ENCODE results near the gene BARX2.

Gene BARX2

DNA sequence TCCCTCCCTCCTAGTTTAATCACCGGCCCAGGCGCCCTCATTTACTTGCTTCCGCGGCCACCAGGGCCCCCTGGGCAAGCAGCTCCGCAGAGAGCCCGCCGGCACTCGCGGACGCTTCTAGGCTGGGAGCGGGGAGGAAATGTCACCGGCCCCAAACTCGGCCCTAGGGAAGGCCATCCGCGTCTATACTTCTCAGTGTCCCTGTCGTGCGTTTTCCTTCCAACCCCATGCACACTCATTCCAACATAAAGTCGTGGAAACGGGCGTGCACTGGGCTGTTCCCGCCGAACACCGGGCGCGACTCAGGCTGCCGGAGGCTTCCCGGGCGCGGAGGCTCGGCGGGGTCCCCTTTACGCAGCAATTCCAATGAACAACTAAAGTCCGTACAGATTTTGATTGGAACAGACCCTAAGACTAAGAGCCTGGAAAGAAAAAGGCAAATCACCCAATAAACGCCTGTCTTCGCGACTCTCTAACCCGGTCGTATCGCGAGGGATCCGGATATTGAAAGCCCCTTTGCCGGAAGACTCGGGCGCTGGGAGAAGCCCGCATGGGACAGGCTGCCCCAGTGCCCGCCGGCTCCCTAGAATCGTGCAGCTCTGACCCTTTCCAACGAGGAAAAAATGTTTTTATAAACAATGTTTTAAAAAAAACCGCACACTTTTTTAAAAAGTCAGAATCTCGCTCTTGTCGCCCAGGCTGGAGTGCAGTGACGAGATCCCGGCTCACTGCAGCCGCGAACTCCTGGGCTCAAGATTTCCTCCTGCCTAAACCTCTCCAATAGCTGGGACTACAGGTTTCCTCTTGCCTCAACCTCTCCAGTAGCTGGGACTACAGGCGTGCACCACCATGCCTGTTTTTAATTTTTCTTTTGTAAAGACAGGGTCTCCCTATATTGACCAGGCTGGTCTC, 1.3 kb upstream of the BARX2 start:
- DNase-seq: no peak

DNA sequence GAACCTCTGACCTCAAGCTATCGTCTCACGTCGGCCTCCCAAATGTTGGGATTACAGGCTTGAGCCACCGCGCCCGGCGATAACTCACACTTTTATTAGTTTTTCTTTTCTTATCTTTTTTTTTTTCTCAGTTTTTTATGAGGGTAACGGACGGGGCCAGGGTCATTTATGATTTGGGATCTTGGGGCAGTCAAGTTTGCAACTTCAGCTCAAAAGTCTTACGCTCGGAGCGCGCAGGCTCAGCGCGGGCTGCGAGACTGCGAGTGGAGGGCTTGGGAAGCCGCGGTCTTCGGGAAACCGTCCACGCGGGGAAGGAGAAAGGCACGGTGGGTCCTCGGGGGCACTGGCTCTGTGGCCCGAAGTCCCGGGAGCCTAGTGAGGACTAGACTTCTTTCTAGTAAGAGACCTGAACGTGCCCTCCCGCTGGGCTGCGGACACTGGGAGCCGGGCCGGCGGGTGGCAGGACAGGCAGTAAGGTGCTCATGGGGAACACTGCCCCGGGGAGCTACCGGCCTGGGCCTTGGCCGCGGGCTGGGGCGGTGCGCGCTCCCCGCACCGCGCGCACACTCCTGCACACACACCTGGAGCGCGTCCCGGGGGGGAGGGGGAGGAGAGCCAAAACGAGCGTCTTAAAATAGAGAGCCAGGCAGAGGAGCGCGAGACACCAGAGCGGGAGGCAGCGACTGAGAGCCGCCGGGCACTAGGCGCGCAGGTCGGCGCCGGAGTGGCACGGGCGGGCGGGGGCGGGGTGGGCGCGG, 476 bp upstream of the BARX2 start:
- no peak for DNase-seq

DNA sequence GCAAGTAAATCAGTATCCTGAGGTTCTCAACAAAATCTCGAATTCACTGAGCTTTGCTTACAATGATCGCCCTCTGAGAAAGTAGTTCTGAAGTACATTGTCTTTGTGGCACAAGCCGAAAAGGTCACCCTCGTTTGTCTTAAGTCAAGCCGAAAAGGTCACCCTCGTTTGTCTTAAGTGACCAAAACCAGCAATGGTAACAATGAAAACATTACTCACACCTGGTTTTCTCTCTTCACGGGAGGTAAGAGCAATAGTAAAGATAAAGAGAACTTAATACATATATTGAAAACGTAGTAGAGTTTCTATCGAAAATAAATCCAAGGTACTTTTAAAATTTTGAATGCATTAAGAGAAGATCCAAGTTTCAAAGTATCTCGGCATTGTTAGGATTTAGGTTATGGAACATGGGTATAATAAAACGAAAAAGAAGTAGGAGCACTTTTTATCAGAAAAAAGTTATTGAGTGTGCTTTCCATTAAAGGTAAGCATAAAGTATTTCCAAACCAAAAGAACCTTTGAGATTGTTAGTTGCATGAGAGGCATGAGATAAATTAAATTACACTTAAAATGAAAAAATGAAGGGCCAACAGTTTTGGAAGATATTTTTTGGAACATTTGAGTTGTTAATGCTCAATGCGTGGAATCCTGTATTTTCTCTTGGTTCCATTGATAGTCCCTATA, 1.2 kb downstream of the BARX2 start:
- DNase-seq: no peak

DNA sequence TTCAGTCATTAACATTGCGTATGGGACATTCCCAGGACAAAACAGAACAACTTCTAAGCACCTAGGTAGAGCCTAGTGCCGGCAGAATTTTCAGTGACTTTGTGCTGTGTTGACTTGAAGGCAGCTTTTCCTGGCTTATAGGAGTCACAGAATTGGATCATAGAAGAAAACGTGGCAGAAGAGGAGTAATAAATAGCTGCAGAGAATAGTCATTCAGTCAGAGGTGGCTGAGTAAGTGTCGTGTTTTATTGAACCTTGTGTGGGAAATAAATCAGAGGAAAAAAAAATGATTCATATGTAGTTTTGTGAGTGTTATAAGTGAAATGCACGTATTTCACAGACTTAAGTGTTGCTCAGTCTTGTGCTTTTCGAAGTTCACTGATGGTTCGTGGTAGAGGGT, 2.1 kb downstream of the BARX2 start:
- DNase-seq: no peak

DNA sequence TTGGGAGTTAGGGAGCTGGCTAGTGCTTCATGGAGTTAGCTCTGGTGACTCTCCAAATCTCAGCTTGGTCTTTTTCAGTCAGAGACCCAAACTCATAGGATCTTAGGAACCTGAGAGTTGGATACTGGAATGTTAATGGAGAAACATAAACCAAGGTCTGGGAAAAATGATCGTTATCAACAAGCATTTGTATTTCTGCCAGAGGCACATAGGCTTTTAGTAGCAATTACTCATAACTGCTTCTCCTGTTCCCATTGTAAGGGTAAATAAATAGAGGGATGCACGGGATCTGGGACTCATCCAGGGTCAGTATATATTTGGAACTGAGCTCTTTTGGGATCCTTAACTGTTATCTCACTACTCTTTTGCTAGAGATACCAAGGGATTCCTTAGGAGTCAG, 4.8 kb downstream of the BARX2 start:
- no peak for DNase-seq

DNA sequence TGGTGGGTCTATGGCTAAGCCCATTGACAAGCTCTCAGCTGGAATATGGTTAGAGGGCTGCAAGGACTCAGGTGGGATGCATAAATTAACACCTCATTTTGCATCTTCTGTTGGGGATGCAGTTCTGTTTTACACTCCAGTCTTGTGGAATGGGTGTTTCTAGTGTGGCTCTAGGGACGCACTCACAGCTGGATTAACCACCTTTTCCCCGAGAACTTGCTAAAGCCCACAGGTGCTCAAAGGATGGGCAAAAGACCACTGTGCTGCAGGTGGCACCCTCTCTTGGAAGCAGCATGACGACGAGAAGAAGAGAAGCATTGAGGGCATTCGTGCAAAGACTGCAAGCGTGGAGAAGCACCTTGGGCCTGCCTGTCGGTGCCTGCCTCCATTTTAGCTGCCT, 6.9 kb downstream of the BARX2 start:
- DNase-seq: no peak

DNA sequence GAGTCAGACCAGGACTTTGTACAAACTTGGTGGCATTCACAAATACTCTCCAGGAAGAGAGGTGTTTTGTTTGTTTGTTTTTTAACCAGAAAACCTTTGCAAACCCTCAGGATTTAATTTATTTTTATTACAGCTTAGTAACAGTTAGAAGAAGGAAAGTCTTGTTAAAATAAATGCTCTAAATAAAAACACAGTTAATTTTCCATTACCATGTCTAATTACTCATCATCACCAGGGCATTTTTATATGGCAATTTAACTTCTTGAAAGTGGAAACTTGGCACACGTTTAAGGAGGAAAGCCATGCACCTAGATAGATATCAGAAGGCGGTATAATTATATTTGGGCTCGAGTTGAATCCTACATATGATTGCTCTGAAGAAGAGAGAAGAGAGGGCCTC, 7.4 kb downstream of the BARX2 start:
- DNase-seq: no peak

DNA sequence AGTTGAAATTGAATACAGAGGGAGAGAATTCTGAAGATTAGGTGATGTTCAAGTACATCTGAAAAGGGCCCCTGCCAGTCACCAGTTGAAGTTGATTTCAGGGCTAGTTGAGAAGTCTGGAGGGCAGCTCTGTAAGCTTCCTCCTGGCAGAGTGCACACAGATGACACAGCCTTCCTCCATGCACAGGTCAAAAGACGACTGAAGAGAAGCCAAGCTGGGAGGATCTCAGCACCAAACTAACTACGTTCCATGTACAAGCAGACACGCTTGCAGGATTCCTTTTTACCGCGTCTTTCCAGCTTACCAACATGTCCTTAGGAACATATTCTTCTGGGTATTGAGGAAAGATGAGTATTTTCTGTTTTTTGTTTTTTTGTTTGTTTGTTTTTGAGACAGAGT, 7.9 kb downstream of the BARX2 start:
- no peak for DNase-seq

DNA sequence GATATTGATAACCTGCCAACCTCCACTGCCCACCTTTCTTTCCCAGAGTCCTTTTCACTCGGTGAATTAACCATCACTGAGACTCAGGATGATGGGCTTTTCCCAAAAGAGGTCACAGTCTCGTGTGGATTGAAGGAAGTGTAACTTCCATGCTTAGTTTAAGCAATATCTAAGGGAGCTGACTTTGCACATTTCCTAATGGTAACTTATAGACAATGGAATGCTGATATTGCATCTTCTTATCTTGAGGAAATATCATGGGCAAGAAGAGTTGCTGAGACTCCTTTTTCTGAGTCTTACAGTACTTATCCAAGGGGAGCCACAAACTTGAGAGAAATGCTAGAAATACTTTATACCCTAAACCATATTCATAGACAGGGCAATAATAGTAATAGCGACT, 8.8 kb downstream of the BARX2 start:
- no peak for DNase-seq

DNA sequence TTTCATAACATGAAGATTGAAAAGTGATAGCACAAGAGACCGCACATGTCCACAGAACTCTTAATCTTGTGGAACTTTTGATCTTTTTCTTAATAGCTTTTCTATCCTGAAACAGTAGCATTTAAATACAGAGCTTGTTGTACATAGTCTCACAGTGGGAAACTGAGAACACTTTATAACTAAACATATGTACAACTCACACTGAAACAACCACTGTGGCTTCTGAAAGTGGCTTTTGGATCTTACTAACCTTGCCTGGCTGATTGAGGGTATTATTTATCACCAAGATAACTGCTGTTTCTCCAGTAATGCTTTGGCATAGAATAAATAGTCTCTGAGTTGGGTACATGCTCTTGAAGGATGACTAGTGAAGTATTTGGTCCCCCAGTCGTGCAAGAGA, 10.2 kb downstream of the BARX2 start:
- DNase-seq: no peak

DNA sequence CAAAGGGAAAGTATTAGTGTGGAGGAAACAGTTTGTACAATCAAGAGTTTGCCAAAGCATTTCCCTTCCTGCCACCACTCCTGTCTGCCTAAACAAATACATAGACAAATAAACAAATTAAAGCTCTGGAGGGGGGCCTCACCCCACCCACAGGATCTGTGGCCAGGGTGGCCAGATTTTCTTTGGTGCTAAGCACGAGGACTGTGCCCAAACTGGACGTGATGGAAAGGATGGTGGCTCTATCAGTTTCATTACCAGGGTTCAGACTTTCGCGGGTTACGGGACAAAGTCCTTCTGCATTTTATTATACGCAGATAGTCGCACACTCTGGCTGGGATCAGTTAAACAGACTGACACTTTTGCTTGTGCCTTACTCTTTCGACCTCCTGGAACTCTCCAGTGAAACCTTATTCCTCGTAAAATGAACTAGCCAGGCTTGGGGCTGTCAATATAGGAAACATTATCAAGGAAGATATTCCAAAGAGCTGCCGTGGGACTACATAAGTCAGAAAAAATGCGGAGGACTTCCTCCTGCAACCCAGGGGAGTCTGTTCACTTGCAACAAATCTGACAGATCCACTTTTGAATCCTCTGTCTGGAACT, 11.2 kb downstream of the BARX2 start:
- no peak for DNase-seq

DNA sequence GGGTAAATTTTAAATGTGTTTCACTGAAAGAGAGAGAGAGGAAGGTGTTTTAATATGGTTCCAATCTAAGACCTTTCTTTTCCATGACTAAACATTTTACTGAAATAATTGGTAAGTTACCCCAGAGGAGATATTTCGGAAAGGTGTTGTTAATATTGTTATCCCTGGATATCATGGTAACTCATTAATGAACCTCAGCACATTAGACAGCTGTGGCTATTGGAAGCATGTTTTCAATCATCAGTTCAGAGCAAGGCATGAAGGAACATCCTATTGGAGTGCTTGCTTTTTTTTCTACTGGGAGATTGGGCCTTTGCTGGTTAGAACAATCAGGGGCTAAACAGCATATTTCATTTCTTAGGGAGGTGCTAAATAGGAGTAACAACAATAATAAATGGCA, 11.8 kb downstream of the BARX2 start:
- no peak for DNase-seq

DNA sequence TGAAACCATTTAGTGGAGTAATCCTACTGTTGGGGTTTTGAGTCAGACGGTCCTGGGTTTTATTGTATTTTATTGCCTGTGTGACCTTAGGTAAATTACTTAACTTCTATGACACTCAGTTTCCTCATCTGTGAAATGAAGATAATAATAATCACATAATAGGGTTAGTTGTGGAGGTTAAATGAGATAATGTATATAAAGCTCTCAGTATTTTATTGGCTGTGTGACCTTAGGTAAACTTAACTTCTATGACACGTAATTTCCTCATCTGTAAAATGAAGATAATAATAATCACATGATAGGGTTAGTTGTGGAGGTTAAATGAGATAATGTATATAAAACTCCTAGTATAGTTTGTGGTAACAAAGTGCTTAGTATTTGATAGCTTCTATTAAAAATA, 13.2 kb downstream of the BARX2 start:
- no peak for DNase-seq

DNA sequence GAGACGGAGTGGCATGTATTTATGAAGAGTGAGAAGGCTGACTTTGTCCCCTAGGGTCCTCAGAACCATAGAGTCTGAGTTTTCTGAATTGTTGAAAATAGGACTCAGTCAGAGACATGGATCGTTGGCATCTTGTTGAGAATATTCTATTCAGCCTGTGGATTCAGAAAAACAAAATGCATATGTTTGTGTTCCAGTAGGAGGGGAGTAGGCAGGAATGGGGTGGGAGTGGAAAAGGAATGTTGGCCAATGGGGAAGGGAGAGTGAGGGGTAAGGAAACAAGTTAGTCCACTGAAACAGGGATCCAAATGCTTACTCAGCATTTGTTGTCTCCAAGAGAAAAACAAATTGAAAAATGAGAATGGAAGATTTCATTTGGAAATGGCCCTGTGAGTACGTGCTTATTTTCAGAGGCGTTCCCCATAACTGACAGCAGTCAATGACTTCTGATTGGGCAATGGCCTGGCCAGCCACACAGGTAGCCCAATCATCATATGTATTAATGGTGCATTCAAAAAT, 14.7 kb downstream of the BARX2 start:
- DNase-seq: no peak

DNA sequence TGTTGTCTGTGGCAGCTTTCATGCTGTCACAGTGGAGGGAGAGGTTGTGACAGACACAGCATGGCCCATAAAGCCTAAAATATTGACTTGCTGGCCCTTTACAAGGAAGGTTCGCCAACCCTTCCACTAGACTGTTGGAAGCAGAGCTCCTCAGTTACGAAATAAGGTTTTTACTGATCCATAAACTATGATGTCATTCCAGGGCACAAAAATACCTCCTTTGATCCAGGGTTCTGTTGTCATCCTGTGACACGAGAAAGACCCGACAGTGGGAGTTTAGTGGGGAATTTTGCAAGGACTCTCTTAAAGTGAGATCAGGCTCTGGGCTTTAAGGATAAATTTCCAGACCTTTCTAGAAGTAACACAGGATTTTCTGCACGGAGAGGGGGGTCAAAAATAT, 15.7 kb downstream of the BARX2 start:
- no peak for DNase-seq

DNA sequence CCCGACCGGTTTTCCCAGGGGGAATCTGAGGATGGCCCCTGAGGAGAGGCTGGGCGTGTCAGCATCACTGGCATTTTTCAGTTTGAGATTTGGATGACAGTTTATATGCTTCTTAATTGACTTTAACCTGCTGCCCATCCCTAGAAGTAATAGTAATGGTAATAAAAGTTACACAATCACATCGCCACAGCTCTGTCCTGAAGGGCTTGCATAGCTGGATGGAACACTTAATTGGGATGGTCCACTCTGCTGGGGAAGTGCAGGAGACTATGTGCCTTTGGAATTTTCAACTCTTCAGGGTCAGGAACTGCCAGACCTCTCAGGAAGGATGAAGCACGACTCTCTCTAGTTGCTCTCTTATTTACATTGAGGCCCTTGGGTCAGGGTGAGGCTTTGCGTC, 16.2 kb downstream of the BARX2 start:
- DNase-seq: no peak

DNA sequence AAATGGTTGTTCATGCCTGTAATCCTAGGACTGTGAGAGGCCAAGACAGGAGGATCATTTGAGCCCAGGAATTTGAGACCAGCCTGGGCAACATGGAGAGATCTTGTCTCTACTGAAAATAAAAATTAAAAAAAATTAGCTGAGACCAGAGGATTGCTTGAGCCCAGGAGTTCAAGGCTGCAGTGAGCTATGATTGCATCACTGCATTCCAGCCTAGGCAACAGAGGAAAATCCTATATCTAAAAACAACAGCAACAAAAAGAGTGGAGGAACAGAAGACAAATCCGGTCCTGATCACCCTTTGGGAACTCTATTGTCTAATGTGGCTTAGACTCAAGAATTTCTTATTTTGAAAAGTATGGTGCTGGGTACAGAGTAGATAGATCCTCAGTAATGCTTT, 17.3 kb downstream of the BARX2 start:
- DNase-seq: no peak

DNA sequence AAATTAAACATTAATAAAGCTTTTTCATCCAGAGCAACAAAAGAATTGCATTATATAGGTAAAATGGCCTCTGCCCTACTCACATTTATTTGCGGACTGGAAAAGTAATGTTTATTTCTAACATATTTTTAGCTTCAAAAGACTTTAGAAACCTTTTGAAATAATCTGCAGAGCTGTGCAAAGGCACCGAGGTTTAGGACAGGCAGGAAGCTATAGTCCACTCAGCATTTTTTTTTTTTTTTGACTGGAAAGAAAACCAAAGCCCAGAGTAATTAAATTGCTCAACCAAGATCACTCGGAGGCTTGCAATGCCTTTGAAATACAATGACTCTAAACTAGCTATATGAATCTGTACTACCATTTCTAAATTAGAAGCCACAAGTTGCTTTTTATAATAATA, 19.1 kb downstream of the BARX2 start:
- DNase-seq: no peak

DNA sequence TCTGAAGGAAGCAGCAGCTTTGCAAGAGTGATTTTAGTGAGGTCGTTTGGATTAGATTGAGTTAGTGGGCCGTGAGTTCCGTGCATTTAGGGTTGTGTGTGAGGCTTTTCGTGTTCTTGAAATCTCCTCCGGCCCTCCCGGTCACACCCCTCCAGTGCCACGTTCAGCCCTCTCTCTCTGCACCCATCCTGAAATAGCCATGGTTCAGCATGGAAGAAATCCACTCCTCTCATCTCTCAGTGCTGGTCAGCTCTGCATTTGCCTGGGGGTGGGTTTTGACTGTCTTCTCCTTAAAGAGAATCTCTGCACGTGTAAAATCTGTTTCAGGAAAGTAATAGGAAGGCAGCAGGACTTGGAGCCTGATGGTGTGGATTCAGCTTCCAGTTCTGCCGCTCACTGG, 19.8 kb downstream of the BARX2 start:
- DNase-seq: no peak

DNA sequence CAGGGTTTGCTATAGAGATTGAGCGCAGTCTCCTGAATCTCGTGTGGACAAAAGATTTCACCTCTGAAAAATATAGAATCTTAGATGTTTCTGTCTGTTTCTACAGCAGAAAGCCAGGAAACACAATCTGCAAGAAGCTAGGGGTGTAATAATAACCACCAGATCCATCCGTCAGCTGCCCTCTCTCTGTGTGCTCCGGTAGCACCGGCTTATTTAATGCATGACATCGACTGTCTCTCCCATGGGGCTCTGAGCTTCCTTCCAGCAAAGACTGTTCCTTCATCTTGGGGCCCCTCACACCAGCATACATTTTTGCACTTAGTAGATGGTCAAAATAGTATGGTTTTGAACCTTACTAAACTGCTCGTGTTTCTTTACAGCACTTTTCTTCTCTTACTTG, 20.2 kb downstream of the BARX2 start:
- no peak for DNase-seq

DNA sequence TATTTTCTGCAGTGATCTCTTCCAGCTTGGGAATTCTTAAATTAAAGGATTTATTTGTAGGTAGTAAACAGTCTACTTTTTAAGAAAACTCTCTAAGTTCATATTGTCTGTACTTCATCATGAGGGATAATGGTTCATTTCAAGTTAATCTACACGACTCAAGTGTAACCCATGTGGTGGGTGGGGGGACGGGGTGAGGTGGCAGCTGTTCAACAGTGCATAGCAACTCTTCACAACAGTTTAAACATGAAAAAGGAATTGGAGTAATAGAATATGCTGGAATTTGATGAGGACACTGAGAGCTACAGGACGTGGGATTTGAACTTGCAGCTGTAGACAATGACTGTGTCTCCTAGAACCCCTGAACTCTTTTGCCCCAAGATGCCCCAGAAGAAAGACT, 20.8 kb downstream of the BARX2 start:
- no peak for DNase-seq

DNA sequence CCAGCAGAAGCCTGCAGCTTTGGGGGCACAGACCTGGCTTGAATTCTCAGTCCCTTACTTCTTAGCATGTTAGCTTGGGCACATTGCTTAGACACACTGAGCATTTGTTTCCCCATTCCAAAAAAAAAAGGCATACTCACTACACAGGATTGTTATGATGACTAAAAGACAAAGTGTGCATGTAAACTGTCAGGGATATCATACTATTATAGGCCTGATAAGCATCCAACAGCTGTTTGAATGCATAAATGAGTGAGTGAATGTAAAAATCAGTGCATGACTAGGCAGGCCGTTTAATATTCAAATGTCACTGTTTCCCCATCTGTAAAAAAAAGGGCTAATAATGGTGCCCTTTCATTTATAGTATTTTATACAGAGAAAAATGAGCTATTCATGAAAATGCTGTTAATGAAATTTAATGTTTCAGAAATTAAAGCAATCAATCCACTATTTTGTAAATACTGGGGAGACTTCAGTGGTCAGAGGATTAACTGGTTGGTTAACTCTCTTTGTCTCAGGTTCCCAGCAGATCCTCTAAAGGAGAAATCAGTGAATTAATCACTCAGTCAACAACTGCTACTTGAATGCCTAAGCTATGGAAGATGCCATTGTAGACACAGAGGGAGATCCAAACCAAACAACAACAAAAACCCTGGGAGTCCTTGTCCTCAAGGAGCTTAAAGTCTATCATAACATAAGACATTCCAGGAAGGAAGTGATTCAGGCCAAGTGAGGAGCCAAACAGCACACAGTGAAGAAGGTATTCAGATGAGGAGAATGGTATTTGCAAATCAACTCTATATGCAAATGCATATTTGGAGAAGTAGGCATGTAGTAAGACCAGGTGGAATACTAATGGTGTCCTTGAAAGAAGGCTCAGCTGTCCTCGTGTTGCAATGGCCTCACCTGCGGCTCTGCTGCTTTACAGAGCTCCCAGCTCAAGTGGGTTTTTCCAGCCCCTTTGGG, 26.8 kb downstream of the BARX2 start:
- no peak for DNase-seq

All from SHP77 treated with DMSO at 0.1 percent for 48 hours (cell line).